RPMI8226 (cell line): ENCODE results near the gene MT1F.

Source experiments
- DNase-seq: peaks from one replicate; pipeline ENCODE4 v3.0.0-alpha.2; 2015

MT1F gene

GRCh38 chr16:56625943-56626654 lies 31.7 kb upstream of the MT1F start:
- DNase-seq, result no peak

GRCh38 chr16:56626685-56627084 lies 31.1 kb upstream of the MT1F start:
- no peak for DNase-seq

- peak; percentile 33 for DNase-seq
These were observed 29.0 kb upstream of the MT1F start for GRCh38 chr16:56628486-56629350.

- no peak for DNase-seq
These were observed 28.2 kb upstream of the MT1F start for GRCh38 chr16:56629531-56629930.

- DNase-seq, result peak; percentile 70
These were observed 27.6 kb upstream of the MT1F start for GRCh38 chr16:56630134-56630533.

GRCh38 chr16:56631197-56631596 lies 26.6 kb upstream of the MT1F start:
- DNase-seq, result no peak

- no peak for DNase-seq
These were observed 26.0 kb upstream of the MT1F start for GRCh38 chr16:56631832-56632155.

GRCh38 chr16:56632156-56632847 lies 25.5 kb upstream of the MT1F start, which contains the start of gene MT1M:
Gene MT1M, plus strand, starts transcription at chr16:56632659. Its CDS starts 73 bp downstream, at chr16:56632732.
- peak; percentile 23 for DNase-seq

- DNase-seq, result no peak
These were observed 24.9 kb upstream of the MT1F start for GRCh38 chr16:56632848-56633365.

- DNase-seq, result no peak
These were observed 24.2 kb upstream of the MT1F start for GRCh38 chr16:56633535-56633934.

GRCh38 chr16:56634715-56635440 lies 22.9 kb upstream of the MT1F start:
- DNase-seq, result no peak

- DNase-seq, result peak; percentile 38
These were observed 22.3 kb upstream of the MT1F start for GRCh38 chr16:56635441-56635967.

- DNase-seq, result peak; percentile 54
These were observed 20.9 kb upstream of the MT1F start for GRCh38 chr16:56636616-56637413.

GRCh38 chr16:56637814-56638750 lies 19.7 kb upstream of the MT1F start, which contains the start of gene MT1A:
Gene MT1A, plus strand, starts transcription at chr16:56638666. Its CDS starts 73 bp downstream, at chr16:56638739.
- peak; percentile 59 for DNase-seq

GRCh38 chr16:56639045-56639444 lies 18.7 kb upstream of the MT1F start:
- peak; percentile 80 for DNase-seq

- no peak for DNase-seq
These were observed 17.7 kb upstream of the MT1F start for GRCh38 chr16:56640076-56640475.

GRCh38 chr16:56641166-56641565 lies 16.6 kb upstream of the MT1F start:
- DNase-seq, result no peak

GRCh38 chr16:56643080-56643778 lies 14.5 kb upstream of the MT1F start:
- DNase-seq, result peak; percentile 93

GRCh38 chr16:56643833-56644232 lies 13.9 kb upstream of the MT1F start:
- no peak for DNase-seq

- no peak for DNase-seq
These were observed 12.4 kb upstream of the MT1F start for GRCh38 chr16:56645311-56645710.
